ENCODE results near the gene BDKRB2. TPM values are rescaled to one million over a fixed set of nuclear protein-coding genes. Genes with fewer than 3 reads are reported as not detected.
"Not testable (repeated sequence)": the region's sequence is repeated elsewhere in the genome, so short reads cannot be mapped to it uniquely, and the experiment has no call there.

The BDKRB2 gene
- polyA plus RNA-seq, 3 donors, result 3.3 to 4.2 (median 3.6) TPM

- DNase-seq (ENCODE audit: low read depth in 3 of 3, low spot score in 2 of 3), result no peak
Observed at GRCh38 chr14:96221109-96221650, 16.5 kb downstream of the BDKRB2 start.

DNA sequence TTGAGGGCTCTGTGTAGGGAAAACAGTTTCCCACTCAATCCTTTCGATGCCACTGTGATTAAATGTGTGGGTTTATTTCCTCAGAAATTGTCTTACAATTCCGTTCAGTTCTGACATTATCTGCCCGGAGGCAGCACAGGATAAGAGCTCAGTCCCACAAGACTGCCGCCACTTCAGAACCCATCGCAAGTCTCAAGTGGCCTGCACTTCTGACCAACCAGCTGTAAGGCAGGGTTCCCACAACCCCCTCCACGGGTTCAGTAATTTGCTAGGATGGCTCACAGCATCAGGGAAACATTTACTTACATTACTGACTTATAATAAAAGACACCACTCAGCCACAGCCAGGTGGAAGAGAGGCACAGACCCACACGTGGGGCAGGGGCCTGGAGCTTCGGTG, 17.2 kb downstream of the BDKRB2 start:
- no peak for DNase-seq (ENCODE audit: low read depth in 3 of 3, low spot score in 2 of 3)

DNA sequence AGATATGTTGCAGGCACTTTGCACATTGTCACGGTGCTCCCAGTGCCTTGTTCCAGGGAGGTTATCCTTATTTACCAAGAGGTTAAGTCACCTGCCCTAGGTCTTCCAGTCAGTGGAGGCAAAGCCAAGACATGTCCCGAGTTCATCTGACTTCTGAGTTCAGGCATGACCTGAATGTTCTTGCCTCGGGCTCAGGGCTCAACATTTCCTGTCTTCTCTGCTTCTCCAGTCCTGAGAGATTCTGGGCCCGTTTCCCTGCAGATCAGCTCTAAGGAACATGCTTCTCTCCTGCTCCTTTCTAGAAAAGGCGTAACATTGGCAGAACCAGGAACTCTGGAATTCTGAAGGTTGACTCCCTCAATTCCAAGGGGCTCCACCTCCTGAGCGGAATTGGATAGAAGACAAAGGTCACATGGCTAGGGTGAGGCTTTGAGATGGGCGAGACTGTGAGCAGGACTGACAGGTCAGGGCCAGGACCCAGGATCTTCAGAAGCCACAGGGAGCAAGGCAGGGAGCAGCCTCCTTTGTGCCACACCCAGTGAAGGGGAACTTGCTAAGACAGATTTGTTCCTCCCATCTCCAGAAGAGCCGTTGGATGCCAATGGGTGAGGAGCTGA, 19.9 kb downstream of the BDKRB2 start:
- no peak for DNase-seq (ENCODE audit: low read depth in 3 of 3, low spot score in 2 of 3)

DNA sequence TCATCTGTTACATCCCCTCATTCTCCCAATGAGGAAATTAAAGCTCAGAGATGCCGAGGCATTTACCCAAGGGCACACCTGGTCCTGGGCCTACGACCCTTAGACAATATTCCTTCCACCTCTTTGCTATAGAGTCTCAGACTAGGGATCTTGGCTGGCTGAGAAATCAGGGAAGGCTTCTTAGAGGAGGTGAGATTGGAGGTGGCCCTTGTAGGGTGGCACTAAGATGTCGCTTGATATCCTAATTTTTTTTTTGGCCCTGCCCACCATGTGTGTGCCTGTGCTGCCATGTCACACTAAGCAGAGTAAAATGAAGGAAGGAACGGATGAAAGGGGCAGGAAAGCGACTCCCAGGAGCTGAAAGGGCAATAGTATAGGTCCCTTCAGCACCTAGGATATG, 20.6 kb downstream of the BDKRB2 start:
- DNase-seq (ENCODE audit: low read depth in 3 of 3, low spot score in 2 of 3), result no peak

DNA sequence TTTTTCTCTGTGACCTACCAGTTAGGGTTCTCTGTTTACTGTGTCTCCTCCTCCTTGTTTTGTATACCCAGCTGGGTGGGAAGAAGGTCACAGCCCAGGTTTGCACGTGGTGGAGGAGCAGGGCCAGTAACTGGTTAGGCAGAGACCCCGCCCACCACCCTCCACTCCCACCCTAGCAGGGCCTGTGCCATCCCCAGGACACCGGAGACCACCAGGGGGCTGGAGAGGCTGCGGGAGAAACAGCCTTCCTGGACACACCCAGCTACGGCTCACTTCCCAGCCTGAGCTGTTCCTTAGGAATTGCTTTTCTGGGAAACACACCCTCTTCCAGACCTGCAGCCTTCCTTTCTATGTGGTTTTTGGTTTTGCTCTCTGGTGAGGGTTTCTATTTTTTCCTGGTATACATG, 21.1 kb downstream of the BDKRB2 start:
- DNase-seq (ENCODE audit: low read depth in 3 of 3, low spot score in 2 of 3), result no peak

GRCh38 chr14:96227428-96227827, 22.8 kb downstream of the BDKRB2 start:
- DNase-seq (ENCODE audit: low read depth in 3 of 3, low spot score in 2 of 3), result no peak

GRCh38 chr14:96229315-96229714, 24.7 kb downstream of the BDKRB2 start:
- no peak for DNase-seq (ENCODE audit: low read depth in 3 of 3, low spot score in 2 of 3)

GRCh38 chr14:96231056-96231455, 26.4 kb downstream of the BDKRB2 start:
- DNase-seq (ENCODE audit: low read depth in 3 of 3, low spot score in 2 of 3), result no peak

GRCh38 chr14:96231526-96232130, 27.0 kb downstream of the BDKRB2 start:
- no peak for DNase-seq (ENCODE audit: low read depth in 3 of 3, low spot score in 2 of 3)

- no peak for DNase-seq (ENCODE audit: low read depth in 3 of 3, low spot score in 2 of 3)
Observed at GRCh38 chr14:96232506-96232905, 27.9 kb downstream of the BDKRB2 start.

GRCh38 chr14:96233661-96234060, 29.0 kb downstream of the BDKRB2 start:
- no peak for DNase-seq (ENCODE audit: low read depth in 3 of 3, low spot score in 2 of 3)

DNA sequence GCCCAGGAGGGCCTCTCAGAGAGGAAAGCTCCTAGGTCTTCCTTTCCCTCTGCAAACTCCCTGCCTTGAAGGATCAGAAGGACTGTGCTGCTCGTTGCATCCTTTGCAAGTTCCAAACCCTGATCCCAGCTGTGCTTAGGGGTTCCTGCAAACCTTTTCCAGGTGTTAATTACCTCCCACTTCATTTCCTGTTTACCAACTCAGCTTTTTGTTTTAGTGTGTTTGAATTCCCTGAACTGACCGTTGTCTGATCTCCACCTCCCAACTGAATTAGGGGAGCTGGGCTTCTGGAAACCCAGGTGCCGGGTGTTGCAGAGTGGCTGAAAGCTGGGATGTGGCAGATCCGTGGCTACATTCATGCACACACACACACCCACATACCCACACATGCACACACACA, 30.8 kb downstream of the BDKRB2 start:
- DNase-seq (ENCODE audit: low read depth in 3 of 3, low spot score in 2 of 3), result no peak

- DNase-seq (ENCODE audit: low read depth in 3 of 3, low spot score in 2 of 3), result no peak
Observed at GRCh38 chr14:96237641-96238040, 33.0 kb downstream of the BDKRB2 start.

DNA sequence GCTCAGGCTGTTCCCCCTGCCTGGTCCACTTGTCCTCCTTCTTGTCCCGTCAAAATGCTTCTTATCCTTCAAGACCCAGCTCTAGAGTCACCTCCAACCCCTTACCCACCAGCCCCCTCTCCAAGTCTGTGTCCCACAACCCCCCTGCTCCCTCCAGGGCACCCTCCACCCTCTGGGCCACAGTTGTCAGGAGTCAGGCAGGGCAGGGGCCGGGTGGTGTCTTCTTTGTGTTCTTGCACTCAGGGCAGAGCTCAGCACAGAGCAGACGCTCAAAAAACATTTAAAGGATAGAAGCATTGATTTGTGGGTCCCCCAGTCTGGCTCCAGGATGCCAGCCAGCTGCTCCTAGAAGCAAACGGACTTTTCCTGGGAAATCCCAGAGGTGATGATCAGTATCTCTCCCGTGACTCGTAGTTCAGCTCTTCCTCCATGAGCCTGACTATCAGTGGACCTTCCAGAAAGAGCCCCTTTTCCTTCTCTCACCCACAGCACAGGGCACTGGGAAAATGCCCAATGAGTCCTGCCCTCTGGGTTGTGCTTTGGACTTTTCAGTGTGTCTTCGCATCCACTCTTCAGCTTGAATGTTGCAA, 34.1 kb downstream of the BDKRB2 start:
- DNase-seq (ENCODE audit: low read depth in 3 of 3, low spot score in 2 of 3), result no peak

- DNase-seq (ENCODE audit: low read depth in 3 of 3, low spot score in 2 of 3), result no peak
Observed at GRCh38 chr14:96239711-96240141, 35.1 kb downstream of the BDKRB2 start.

- DNase-seq (ENCODE audit: low read depth in 3 of 3, low spot score in 2 of 3), result no peak
Observed at GRCh38 chr14:96240641-96241040, 36.0 kb downstream of the BDKRB2 start.

GRCh38 chr14:96242126-96242525, 37.5 kb downstream of the BDKRB2 start:
- no peak for DNase-seq (ENCODE audit: low read depth in 3 of 3, low spot score in 2 of 3)

- no peak for DNase-seq (ENCODE audit: low read depth in 3 of 3, low spot score in 2 of 3)
Observed at GRCh38 chr14:96243785-96244184, 39.1 kb downstream of the BDKRB2 start.

DNA sequence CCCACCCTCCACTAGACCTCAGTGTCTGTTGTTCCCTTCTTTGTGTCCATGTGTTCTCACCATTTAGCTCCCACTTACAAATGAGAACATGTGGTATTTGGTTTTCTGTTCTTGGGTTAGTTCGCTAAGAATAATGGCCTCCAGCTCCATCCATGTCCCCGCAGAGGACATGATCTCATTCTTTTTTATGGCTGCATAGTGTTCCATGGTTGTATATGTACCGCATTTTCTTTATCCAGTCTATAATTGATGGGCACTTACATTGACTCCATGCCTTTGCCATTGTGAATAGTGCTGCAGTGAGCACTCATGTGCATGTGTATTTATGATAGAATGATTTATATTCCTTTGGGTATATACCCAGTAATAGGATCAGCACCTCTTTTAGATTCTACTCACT, 40.4 kb downstream of the BDKRB2 start:
- DNase-seq (ENCODE audit: low read depth in 3 of 3, low spot score in 2 of 3), result not testable (repeated sequence)

DNA sequence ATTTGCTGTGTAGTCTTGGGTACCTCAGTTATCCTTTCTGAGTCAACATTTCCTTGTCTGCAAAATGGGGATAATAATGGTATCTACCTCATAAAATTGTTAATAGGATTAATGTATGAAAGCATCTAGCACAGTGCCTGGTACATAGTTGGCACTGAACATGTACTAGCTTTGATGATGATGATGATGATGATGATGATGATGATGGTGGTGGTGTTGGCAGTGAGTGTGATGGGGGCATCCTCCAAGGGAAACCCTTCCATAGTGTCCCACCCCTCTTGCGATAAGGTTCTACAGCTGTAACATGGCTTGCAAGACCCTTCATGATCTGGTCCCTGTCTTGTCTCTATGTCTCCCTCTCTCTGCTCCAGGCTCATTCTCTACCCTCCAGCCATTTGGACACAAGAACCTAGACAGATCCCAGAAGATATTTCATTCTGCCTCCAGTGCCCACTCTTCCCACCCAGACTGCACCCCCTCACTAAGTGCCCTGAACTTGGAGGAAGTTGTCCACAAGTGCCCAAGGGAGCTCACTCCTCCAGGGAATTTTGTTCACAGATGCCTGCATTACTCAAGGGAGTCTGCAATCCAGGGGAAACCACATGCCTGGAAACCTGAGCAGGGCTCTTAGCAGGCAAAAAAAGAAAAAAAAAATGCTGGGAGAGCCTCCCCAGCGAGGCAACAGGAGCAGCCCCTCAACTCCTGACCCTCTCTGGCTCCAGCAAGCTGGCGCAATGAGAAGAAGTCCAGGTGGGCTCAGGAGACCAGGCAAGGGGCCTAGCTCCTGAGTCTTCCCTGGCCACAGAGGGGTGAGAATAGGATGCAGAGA, 41.3 kb downstream of the BDKRB2 start:
- DNase-seq (ENCODE audit: low read depth in 3 of 3, low spot score in 2 of 3), result no peak

DNA sequence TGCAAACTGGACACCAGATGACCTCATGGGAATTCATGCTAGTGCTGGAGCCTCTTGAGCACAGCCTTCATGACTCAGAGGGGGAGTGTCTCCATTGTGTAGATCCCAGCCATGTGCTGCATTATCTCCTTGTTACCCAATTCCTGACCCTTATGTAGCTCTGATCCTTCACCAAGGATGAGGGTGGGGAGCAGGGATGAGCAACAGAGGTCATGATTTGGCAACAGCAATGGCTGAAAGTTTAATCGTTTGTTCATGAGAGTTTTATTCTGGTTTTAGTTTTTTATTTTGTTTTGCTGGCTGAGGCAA, 41.9 kb downstream of the BDKRB2 start:
- no peak for DNase-seq (ENCODE audit: low read depth in 3 of 3, low spot score in 2 of 3)

Data from right renal cortex interstitium (tissue), 3 donors.